Ishikawa (cell line): ENCODE measurements around the gene NHEJ1.

Experiments
- CEBPB ChIP-seq: IDR thresholded peaks from 2 replicates; pipeline ENCODE4 v1.6.1; 2012
- CREB1 ChIP-seq: IDR thresholded peaks from 2 replicates; pipeline ENCODE4 v1.6.1; 2012; ENCODE audit warnings: low read depth
- EGR1 ChIP-seq: IDR thresholded peaks from 2 replicates; pipeline ENCODE4 v1.6.1; 2012
- EP300 ChIP-seq: IDR thresholded peaks from 2 replicates; pipeline ENCODE4 v1.6.1; 2012; ENCODE audit warnings: borderline replicate concordance
- FOXM1 ChIP-seq: IDR thresholded peaks from 2 replicates; pipeline ENCODE4 v1.6.1; 2012; ENCODE audit warnings: low read depth, borderline replicate concordance
- MAX ChIP-seq: IDR thresholded peaks from 2 replicates; pipeline ENCODE4 v1.6.1; 2012
- NFIC ChIP-seq: IDR thresholded peaks from 2 replicates; pipeline ENCODE4 v1.6.1; 2012
- RAD21 ChIP-seq: IDR thresholded peaks from 2 replicates; pipeline ENCODE4 v1.6.1; 2012; ENCODE audit warnings: low read depth
- REST ChIP-seq: IDR thresholded peaks from 2 replicates; pipeline ENCODE4 v1.6.1; 2012; ENCODE audit warnings: low read depth, mild to moderate bottlenecking
- TAF1 ChIP-seq: IDR thresholded peaks from 2 replicates; pipeline ENCODE4 v1.6.1; 2012; ENCODE audit warnings: low read depth, mild to moderate bottlenecking
- TCF12 ChIP-seq: IDR thresholded peaks from 2 replicates; pipeline ENCODE4 v1.6.1; 2012; ENCODE audit warnings: low read depth
- TEAD4 ChIP-seq: IDR thresholded peaks from 2 replicates; pipeline ENCODE4 v1.6.1; 2012
- YY1 ChIP-seq: IDR thresholded peaks from 2 replicates; pipeline ENCODE4 v1.6.1; 2012; ENCODE audit warnings: low read depth
- ZBTB7A ChIP-seq: IDR thresholded peaks from 2 replicates; pipeline ENCODE4 v1.6.1; 2012; ENCODE audit warnings: low read depth
- TF ChIP-seq, protein P1 (sequence below): IDR thresholded peaks from 2 replicates; pipeline ENCODE4 v1.6.1; 2012

Gene NHEJ1

GRCh38 chr2:219081701-219082331, 78.8 kb downstream of the NHEJ1 start:
- TF ChIP-seq FOXM1 (no peak), TEAD4 (no peak), RAD21 (no peak), CEBPB (no peak), MAX (no peak), EGR1 (no peak), TCF12 (no peak), REST (no peak), TAF1 (no peak), ZBTB7A (no peak), YY1 (no peak), CREB1 (no peak)
- TF ChIP-seq, protein P1, sequence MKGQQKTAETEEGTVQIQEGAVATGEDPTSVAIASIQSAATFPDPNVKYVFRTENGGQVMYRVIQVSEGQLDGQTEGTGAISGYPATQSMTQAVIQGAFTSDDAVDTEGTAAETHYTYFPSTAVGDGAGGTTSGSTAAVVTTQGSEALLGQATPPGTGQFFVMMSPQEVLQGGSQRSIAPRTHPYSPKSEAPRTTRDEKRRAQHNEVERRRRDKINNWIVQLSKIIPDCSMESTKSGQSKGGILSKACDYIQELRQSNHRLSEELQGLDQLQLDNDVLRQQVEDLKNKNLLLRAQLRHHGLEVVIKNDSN, result no peak

DNA sequence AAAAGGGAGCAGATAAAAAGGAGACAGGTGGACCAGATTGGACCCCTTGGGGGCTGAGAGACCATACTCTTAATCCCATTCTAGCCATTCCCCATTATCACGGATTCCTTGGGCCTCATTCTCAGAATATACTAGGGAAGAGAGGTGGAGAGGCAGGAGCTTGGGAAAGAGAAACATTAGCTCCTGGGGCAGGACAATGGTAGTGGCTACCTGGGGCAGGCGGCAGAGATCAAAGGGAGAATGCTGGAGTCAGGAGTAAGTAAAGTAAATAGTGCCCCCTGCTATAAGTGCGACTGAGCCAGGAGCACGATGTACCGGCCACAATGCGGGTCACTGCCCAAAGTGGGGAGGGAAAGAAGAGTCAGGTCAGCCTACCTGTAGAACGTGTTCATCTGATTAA, 79.5 kb downstream of the NHEJ1 start:
- TF ChIP-seq, protein P1, result no peak
- TF ChIP-seq CEBPB, result no peak
- no peak for TF ChIP-seq RAD21
- TF ChIP-seq TAF1, result no peak
- TF ChIP-seq TCF12, result no peak
- no peak for TF ChIP-seq MAX
- no peak for TF ChIP-seq CREB1
- no peak for TF ChIP-seq EP300
- no peak for TF ChIP-seq NFIC
- TF ChIP-seq REST, result no peak
- TF ChIP-seq ZBTB7A, result no peak
- no peak for TF ChIP-seq TEAD4
- no peak for TF ChIP-seq YY1
- TF ChIP-seq EGR1, result no peak
- no peak for TF ChIP-seq FOXM1

GRCh38 chr2:219079417-219079816, 81.2 kb downstream of the NHEJ1 start:
- TF ChIP-seq FOXM1, result no peak

- TF ChIP-seq YY1 (no peak), REST (no peak), TCF12 (no peak), ZBTB7A (no peak), FOXM1 (no peak), TEAD4 (no peak), CREB1 (no peak)
Observed at GRCh38 chr2:219078951-219079350, 81.7 kb downstream of the NHEJ1 start.

GRCh38 chr2:219078126-219078525, 82.5 kb downstream of the NHEJ1 start:
- TF ChIP-seq, protein P1, result no peak
- TF ChIP-seq TCF12 (no peak), TAF1 (no peak), EGR1 (no peak), CEBPB (no peak), YY1 (no peak), CREB1 (no peak), NFIC (no peak), MAX (no peak), RAD21 (no peak), EP300 (no peak), ZBTB7A (no peak), FOXM1 (no peak), TEAD4 (no peak), REST (no peak)
